Activated CD4-positive, alpha-beta memory T cell treated with anti-CD3 and anti-CD28 coated beads, Interleukin-2, amount 10 ng/mL, durations not matched to agents 7 days and 5 days (primary cell): ENCODE data around the gene DGCR8. TPM values are rescaled to one million over a fixed set of nuclear protein-coding genes. Genes with fewer than 3 reads are reported as not detected.
"Not testable (repeated sequence)": the region's sequence is repeated elsewhere in the genome, so short reads cannot be mapped to it uniquely, and the experiment has no call there.

Experiments used
- CTCF ChIA-PET: fragments of 350-600 bp; sonication (Branson Sonifier 250); formaldehyde crosslinking; loops from one replicate; lab custom pipeline; 2021; ENCODE audit warnings: antibody characterized with exemption, inconsistent platforms; lab: Charles Lee
- POLR2A ChIA-PET: fragments of 350-600 bp; sonication (Branson Sonifier 250); formaldehyde crosslinking; loops from one replicate; lab custom pipeline; 2021; ENCODE audit warnings: antibody characterized with exemption; lab: Charles Lee
- DNase-seq: peaks from one replicate; pipeline ENCODE4 v3.0.0-alpha.2; 2020
- H3K27ac Mint-ChIP-seq: one replicate; pipeline ENCODE4 v1.8.0; 2021; ENCODE audit warnings: mild to moderate bottlenecking, mixed read lengths
- H3K27me3 Mint-ChIP-seq: one replicate; pipeline ENCODE4 v1.8.0; 2021; ENCODE audit warnings: mixed read lengths
- H3K36me3 Mint-ChIP-seq: one replicate; pipeline ENCODE4 v1.8.0; 2021; ENCODE audit warnings: low read depth, mixed read lengths
- H3K4me1 Mint-ChIP-seq: one replicate; pipeline ENCODE4 v1.8.0; 2021; ENCODE audit warnings: mixed read lengths
- H3K4me3 Mint-ChIP-seq: one replicate; pipeline ENCODE4 v1.8.0; 2021; ENCODE audit warnings: mild to moderate bottlenecking, mixed read lengths
- H3K9me3 Mint-ChIP-seq: one replicate; pipeline ENCODE4 v1.8.0; 2021; ENCODE audit warnings: mixed read lengths
- total RNA-seq, 2 experiments: library from RNA; stranded (reverse); gene quantifications; one replicate each; pipeline ENCODE4 v1.2.3, GENCODE V29; 2021

DGCR8 gene
- total RNA-seq, 2 experiments from 2014 or later, result 40.4 to 41.1 TPM

DNA sequence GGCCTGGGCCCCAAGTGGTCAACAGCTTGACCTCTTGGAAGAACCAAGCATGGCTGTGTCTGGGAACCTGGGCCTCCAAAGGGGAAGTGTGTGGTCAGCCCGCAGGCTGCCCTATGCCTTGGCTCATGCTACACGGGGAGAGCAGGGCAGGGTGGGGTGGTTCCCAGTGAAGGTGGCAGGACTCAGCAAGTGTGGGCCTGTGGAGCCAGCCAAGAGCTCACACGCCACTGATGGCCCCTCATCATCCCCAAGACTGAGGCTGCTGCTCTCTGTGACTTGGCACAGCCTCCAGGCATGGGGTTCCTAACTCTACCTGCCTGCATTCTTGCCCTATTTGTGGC lies 15.9 kb upstream of the DGCR8 start:
- Mint-ChIP-seq H3K27ac (no peak overlapping the region), H3K4me3 (no peak overlapping the region), H3K27me3 (no peaks in the 10 kb centered on the region), H3K4me1 (peaks cover 5% of the 10 kb centered on the region), H3K9me3 (no peaks in the 10 kb centered on the region), H3K36me3 (peaks cover 10% of the 10 kb centered on the region)
- POLR2A ChIA-PET, result no interaction called here
- DNase-seq, result no peak
- CTCF ChIA-PET, result no interaction called here

DNA sequence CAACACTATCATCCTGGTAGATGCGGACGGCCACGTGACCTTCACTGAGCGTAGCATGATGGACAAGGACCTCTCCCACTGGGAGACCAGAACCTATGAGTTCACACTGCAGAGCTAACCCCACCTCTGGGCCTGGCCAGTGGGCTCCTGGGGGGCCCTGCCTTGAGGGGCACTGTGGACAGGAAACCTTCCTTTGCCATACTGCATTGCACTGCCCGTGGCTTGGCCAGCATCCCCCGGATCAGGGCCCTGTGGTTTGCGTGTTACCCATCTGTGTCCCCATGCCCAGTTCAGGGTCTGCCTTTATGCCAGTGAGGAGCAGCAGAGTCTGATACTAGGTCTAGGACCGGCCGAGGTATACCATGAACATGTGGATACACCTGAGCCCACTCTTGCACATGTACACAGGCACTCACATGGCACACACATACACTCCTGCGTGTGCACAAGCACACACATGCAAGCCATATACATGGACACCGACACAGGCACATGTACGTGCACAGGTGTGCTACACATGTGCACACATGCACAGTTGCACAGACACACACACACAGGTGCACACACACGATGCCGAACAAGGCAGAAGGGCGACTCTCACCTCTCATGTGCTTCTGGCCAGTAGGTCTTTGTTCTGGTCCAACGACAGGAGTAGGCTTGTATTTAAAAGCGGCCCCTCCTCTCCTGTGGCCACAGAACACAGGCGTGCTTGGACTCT lies 15.3 kb upstream of the DGCR8 start:
- ChIA-PET POLR2A (no interaction called here), CTCF (interaction anchor here (0.7 kb wide), 1 partner anchor 47 kb away, joined by 3 read pairs; no protein-coding TSS in a partner anchor)
- Mint-ChIP-seq H3K9me3 (no peaks in the 10 kb centered on the region), H3K27ac (no peak overlapping the region), H3K4me3 (no peak overlapping the region), H3K4me1 (no peaks in the 10 kb centered on the region), H3K36me3 (peaks cover 10% of the 10 kb centered on the region), H3K27me3 (no peaks in the 10 kb centered on the region)
- DNase-seq, result no peak

DNA sequence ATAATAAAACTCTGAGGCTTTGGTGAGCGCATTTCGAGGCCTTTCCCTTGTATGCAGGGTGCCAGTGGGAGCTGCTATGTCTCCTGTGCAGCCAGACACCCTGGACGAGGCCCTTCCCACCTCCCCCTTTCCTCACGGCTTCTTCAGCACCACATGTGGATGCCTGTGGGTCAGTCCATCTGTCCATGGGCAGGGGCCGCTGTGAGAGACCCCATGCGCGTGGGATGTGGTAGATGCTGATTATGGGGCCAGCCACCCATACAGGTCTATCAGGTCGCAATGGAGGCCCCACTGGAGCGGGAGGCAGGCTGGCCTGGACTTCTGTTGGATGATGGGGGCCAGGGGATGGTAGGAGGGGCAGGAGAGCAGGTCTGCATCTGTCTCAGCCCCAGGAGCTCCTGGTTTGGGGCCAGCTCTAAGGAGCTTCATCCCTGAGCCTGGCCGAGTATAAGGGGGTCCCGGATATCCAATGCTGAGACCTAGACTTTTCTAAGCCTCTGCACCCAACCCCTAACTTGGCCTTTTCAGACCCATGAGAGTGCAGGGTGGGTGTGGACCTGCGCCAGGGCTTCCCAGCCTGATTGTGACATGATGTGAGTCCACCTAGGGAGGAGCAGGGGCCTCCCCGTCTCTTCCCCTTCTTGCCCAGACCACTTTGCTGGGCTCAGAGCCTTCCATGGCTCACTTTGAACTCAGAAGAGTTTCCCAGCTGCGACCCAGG lies 14.0 kb upstream of the DGCR8 start:
- Mint-ChIP-seq H3K36me3 (peaks cover 9% of the 10 kb centered on the region), H3K4me3 (no peak overlapping the region), H3K27me3 (no peaks in the 10 kb centered on the region), H3K4me1 (no peaks in the 10 kb centered on the region), H3K9me3 (no peaks in the 10 kb centered on the region), H3K27ac (no peak overlapping the region)
- CTCF ChIA-PET, result no interaction called here
- no peak for DNase-seq
- POLR2A ChIA-PET, result interaction anchor here (1.4 kb wide), 1 partner anchor 14 kb away, joined by 3 read pairs; the partner anchor contains the start of gene DGCR8

DNA sequence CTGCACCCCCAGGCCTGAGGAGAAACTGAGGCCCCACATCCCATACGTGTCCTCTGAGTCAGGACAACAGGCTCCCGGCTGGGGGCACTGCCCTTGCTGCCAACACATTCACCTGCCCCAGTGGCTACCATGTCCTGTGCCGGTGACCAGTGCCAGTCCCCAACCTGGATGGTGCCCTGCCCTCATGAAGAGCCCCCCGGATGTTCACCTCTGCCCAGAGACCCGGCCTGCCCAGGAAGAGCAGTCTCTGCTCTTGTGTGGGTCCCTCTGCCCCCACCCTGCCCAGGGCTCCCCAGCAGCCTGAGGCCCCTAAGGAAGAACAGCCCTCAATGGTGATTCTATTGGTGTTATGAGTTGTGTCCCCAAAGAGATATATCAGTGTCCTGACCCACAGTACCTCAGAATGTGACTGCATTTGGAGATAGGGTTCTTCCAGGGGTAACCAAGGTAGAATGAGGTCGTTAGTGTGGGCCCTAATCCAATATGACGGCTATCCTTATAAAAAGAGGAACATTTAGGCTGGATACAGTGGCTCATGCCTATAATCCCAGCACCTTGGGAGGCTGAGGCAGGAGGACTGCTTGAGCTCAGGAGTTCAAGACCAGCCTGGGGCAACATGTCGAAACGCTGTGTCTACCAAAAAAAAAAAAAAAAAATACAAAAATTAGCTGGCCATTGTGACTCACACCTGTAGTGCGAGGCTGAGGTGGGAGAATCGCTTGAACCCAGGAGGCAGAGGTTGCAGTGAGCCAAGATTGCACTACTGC lies 13.2 kb upstream of the DGCR8 start:
- H3K36me3 Mint-ChIP-seq, result peaks cover 6% of the 10 kb centered on the region
- no peak for DNase-seq
- CTCF ChIA-PET, result no interaction called here
- no peaks in the 10 kb centered on the region for H3K4me1 Mint-ChIP-seq
- H3K27ac Mint-ChIP-seq, result no peak overlapping the region
- H3K9me3 Mint-ChIP-seq, result no peaks in the 10 kb centered on the region
- no peak overlapping the region for H3K4me3 Mint-ChIP-seq
- H3K27me3 Mint-ChIP-seq, result no peaks in the 10 kb centered on the region
- POLR2A ChIA-PET, result interaction anchor here (1.4 kb wide), 1 partner anchor 13 kb away, joined by 3 read pairs; the partner anchor contains the start of gene DGCR8

DNA sequence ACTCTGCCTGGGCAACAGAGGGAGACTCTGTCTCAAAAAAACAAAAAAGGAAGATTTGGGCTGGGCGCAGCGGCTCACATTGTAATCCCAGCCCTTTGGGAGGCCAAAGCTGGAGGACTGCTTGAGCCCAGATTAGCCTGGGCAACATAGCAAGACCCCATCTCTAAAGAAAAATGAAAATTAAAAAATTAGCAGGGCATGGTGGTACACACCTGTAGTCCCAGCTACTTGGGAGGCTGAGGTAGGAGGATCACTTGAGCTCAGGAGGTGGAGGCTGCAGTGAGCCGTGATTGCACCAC lies 12.7 kb upstream of the DGCR8 start:
- POLR2A ChIA-PET, H3K27me3 Mint-ChIP-seq, H3K4me3 Mint-ChIP-seq, H3K36me3 Mint-ChIP-seq, H3K9me3 Mint-ChIP-seq, H3K4me1 Mint-ChIP-seq, DNase-seq, H3K27ac Mint-ChIP-seq: not testable (repeated sequence)
- CTCF ChIA-PET, result interaction anchor here (1.0 kb wide), 1 partner anchor 8 kb away, joined by 3 read pairs; no protein-coding TSS in a partner anchor

DNA sequence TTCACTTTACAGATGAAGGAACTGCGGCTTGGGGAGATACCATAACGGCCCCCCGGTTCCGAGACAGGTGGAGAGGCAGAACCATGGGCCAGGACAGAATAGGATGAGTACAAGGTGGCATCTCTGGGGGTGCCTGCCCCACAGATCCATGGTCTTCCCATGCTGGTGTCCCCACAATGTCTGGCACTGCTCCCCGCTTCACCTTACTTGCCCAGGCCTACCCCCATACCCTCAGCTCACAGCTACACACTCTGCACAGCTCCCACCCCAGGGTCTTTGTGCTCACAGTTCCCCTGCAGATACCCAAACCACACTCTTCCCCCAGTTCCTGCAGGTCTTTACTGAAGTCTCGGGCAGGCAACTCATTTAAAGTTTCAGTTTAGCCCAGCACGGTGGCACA lies 11.4 kb upstream of the DGCR8 start:
- CTCF ChIA-PET, result interaction anchor here (0.7 kb wide), 1 partner anchor 239 kb away, joined by 3 read pairs; no protein-coding TSS in a partner anchor
- Mint-ChIP-seq H3K36me3 (no peaks in the 10 kb centered on the region), H3K27ac (no peak overlapping the region), H3K4me3 (no peak overlapping the region), H3K27me3 (no peaks in the 10 kb centered on the region), H3K9me3 (no peaks in the 10 kb centered on the region), H3K4me1 (no peaks in the 10 kb centered on the region)
- DNase-seq, result no peak
- POLR2A ChIA-PET, result interaction anchor here (1.9 kb wide), 1 partner anchor 11 kb away, joined by 4 read pairs; the partner anchor contains the start of gene DGCR8

DNA sequence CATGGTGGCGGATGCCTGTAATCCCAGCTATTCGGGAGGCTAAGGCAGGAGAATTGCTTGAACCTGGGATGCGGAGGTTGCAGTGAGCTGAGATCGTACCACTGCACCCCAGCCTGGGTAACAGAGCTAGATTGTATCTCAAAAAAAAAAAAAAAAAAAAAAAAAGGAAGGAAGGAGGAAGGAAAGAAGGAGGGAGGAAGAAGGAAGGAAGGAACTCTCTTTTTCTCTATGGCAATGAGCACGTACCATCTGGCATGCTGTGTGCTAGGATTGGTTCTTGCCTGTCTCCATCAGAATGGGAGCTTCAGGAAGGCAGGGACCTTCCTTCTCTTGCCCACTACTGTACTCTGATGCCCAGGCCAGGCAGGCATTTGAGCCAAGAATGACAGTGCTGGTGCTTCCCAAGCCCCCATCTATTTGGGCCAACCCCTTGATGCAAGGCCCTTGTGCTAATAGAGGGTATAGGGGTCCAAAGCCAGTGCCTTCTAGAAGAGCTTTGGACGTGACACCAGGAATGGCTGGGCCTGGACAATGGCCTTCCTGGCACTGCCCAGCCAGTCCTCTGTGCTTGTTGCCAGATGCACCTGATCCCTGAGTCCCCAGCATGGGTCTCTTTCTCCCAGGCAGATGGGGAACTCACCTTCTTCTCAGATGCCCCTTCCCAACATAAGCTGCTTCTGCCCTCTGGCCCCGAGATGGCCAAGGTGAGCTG lies 10.6 kb upstream of the DGCR8 start:
- no peaks in the 10 kb centered on the region for H3K4me1 Mint-ChIP-seq
- ChIA-PET POLR2A (interaction anchor here (0.8 to 1.9 kb wide), 4 partner anchors 10 to 141 kb away, joined by 3 to 4 read pairs (median 3); partner anchors contain the start of gene DGCR8), CTCF (interaction anchor here (0.7 kb wide), 1 partner anchor 240 kb away, joined by 3 read pairs; no protein-coding TSS in a partner anchor)
- no peaks in the 10 kb centered on the region for H3K27me3 Mint-ChIP-seq
- no peaks in the 10 kb centered on the region for H3K9me3 Mint-ChIP-seq
- DNase-seq, result no peak
- no peaks in the 10 kb centered on the region for H3K36me3 Mint-ChIP-seq
- no peak overlapping the region for H3K4me3 Mint-ChIP-seq
- no peak overlapping the region for H3K27ac Mint-ChIP-seq

DNA sequence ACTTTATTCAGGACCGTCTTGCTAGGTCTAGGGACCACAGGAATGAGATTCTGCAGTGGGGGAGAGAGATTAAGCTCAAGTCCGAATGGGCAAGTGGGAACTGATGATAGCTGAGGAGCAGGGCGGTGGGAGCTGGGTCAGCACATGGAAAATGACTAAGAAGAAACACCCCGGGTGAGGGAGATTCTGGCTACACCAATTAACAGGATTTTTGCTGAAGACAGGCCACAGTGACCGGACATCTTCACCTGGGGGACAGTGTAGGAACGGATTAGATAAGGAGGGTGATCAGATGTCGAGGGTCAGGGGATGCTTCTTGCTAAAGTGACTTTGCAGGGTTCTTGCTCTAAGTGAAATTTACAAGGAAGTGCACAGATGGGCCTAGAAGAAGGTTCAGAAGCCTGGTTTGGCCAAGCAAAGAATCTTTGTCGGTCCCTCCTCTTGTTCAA lies 8.5 kb upstream of the DGCR8 start:
- Mint-ChIP-seq H3K4me1 (no peaks in the 10 kb centered on the region), H3K27me3 (no peaks in the 10 kb centered on the region), H3K4me3 (no peak overlapping the region), H3K9me3 (no peaks in the 10 kb centered on the region), H3K27ac (no peak overlapping the region), H3K36me3 (no peaks in the 10 kb centered on the region)
- ChIA-PET POLR2A (interaction anchor here (1.3 kb wide), 1 partner anchor 9 kb away, joined by 3 read pairs; no protein-coding TSS in a partner anchor), CTCF (no interaction called here)
- DNase-seq, result no peak

DNA sequence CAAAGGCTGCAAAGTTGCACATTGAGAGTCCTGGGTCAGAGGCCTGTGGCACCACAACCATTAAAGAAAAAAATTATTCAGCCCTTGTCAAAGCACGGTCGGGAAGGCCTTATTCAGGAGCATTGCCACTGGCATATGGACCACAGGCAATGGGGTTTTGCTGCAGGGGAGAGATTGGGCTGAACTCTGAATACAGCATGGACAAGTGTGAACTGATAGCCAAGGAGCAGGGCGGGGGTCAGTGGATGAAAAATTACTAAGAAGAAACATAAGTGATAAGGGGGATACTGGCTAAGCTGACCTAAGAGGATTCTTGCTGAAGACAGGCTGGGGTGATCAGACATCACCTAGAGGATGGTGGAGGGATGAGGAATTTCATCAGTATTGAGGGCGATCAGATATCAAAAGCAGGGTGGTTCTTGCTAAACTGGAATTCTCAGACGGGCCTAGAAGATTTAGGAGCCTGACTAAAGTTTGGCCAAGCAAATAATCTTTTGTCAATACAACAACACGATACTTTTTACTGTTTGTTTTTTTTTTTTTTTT lies 3.3 kb upstream of the DGCR8 start:
- no peak for DNase-seq
- Mint-ChIP-seq H3K36me3 (peaks cover 9% of the 10 kb centered on the region), H3K9me3 (no peaks in the 10 kb centered on the region), H3K4me3 (no peak overlapping the region), H3K27me3 (no peaks in the 10 kb centered on the region), H3K4me1 (peaks cover 16% of the 10 kb centered on the region), H3K27ac (no peak overlapping the region)
- POLR2A ChIA-PET, result interaction anchor here (1.0 kb wide), 1 partner anchor 56 kb away, joined by 4 read pairs; the partner anchor contains the start of gene TANGO2
- CTCF ChIA-PET, result no interaction called here

DNA sequence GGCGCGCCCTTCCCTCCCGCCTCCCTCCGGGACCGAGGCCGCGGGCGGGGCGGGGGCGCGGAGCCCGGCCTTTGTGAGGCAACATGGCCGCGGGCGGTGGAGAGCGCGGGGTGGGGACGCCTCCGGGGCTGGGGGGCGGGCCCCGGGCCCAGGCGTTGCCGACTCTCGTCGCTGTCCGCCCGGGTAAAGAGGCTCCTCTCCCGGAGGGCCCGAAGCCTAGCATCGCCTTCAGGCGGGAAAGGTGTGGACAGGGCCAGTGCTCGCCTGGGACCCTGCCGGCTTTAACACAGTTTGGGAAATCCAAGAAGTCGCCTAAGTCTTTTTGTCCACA lies 369 bp downstream of the DGCR8 start:
- ChIA-PET CTCF (no interaction called here), POLR2A (interaction anchor here (1.0 to 1.4 kb wide), 5 partner anchors 11 to 59 kb away, joined by 3 to 5 read pairs (median 4); no protein-coding TSS in a partner anchor)
- Mint-ChIP-seq H3K4me1 (peaks cover 49% of the 10 kb centered on the region), H3K9me3 (no peaks in the 10 kb centered on the region), H3K27me3 (no peaks in the 10 kb centered on the region), H3K4me3 (peak overlapping the region; percentile 83), H3K27ac (peak overlapping the region; percentile 44), H3K36me3 (peaks cover 11% of the 10 kb centered on the region)
- DNase-seq, result peak; percentile 76

DNA sequence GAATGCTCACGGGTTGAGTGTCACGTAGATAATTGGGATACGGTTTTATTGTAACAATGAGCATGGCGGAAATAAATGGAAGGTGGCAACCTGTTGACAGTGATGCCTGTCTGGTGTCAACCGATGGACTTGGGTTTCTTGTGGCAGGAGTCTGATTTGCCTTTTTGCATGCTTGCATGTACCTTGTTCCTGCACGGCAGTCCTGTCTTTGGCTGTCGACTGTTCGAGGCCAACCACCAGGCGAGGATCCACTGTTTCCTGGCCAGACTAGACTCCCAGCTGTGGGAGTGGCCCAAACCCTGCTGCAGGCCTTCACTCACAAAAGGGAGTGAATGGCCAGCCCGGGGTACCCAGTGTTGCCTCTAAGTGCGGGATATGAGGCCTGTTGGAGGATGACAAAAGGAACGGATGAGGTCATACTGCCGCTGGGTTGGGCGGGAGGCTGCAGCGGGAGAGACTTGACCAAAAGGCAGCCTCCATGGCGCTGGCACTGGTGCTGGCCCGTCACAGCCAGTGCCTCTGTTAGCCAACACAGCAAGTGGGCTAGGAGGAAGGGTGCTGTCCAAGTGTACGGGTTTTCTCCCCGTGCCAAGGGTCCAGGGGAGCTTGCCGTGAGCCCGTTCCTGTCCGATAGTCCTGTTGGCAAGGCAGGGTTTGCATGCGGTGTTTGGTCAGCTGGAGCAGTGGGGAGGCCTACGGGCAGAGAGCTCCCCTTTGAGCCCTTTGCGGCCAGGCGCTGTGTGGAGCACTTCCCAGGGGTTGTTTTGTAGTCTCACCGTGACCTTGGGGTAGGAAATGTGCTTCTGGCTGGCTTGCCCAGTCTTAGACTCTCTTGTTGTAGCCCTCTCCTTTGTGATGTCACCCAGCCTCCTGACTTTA lies 974 bp downstream of the DGCR8 start:
- H3K4me3 Mint-ChIP-seq, result peak overlapping the region; percentile 83
- H3K9me3 Mint-ChIP-seq, result no peaks in the 10 kb centered on the region
- H3K36me3 Mint-ChIP-seq, result peaks cover 17% of the 10 kb centered on the region
- no peaks in the 10 kb centered on the region for H3K27me3 Mint-ChIP-seq
- POLR2A ChIA-PET, result interaction anchor here (0.6 to 3.5 kb wide), 7 partner anchors 9 to 59 kb away, joined by 3 to 19 read pairs (median 3); partner anchors contain the start of genes RANBP1 and TRMT2A
- CTCF ChIA-PET, result no interaction called here
- H3K27ac Mint-ChIP-seq, result peak overlapping the region; percentile 44
- DNase-seq, result peak; percentile 27
- H3K4me1 Mint-ChIP-seq, result peaks cover 49% of the 10 kb centered on the region
